Psoas muscle (tissue), 8 donors: ENCODE data around the gene EDIL3. TPM values are rescaled to one million over a fixed set of nuclear protein-coding genes. Genes with fewer than 3 reads are reported as not detected.

Experiments
- ATAC-seq, 4 donors: fragments of 200-7000 bp; cut with Tn5 transposase; one replicate each; pipeline ENCODE4 v1.9.1; 2020; ENCODE audit warnings: moderate library complexity in 3 of 4, mild to moderate bottlenecking in 2 of 4
- DNase-seq, 2 donors: peaks; one replicate each; pipeline ENCODE4 v3.0.0-alpha.2; 2020
- H3K27ac ChIP-seq: fragments of 200-600 bp; one replicate; pipeline ENCODE4 v1.8.0; 2022
- H3K27me3 ChIP-seq, 3 donors: fragments of 200-600 bp in 1 of 3; one replicate each; pipeline versions ENCODE4 v1.6.1 to v1.8.0; 2013 to 2022; ENCODE audit warnings: low read length in 2 of 3, mild to moderate bottlenecking in 2 of 3, moderate library complexity in 1 of 3; ENCODE audit not compliant: insufficient read depth in 3 of 3
- H3K36me3 ChIP-seq, 2 donors: fragments of 200-600 bp in 1 of 2; one replicate each; pipeline versions ENCODE4 v1.6.1 to v1.8.0; 2013 to 2022; ENCODE audit warnings: low read depth in 1 of 2, mild to moderate bottlenecking in 1 of 2, moderate library complexity in 1 of 2; ENCODE audit not compliant: insufficient read depth in 1 of 2
- H3K4me1 ChIP-seq: fragments of 200-600 bp; one replicate; pipeline ENCODE4 v1.8.0; 2022
- H3K4me3 ChIP-seq: fragments of 200-600 bp; one replicate; pipeline ENCODE4 v1.8.0; 2022; ENCODE audit warnings: mild to moderate bottlenecking
- H3K9me3 ChIP-seq: fragments of 200-600 bp; one replicate; pipeline ENCODE4 v1.8.0; 2022
- WGBS, 3 donors: extraction: QIAGEN DNeasy Blood & Tissue Kit; methylation state at CpG; one replicate each; pipeline versions ENCODE4 v1.1.6 to v1.1.7; 2013; 5-methylcytosine and 5-hydroxymethylcytosine counted together
- intact Hi-C, 2 donors: fragments of 100-400 bp; cut with DNase I; formaldehyde crosslinking; loops; one replicate each; pipeline versions ENCODE4 v1.11.0 to v1.14.2; 2022
- polyA plus RNA-seq, 3 donors: library from polyadenylated mRNA; stranded (reverse); fragments of 200-250 nt; gene quantifications; one replicate each; pipeline ENCODE4 v1.2.3, GENCODE V29; 2013
- total RNA-seq, 4 donors: library from RNA; stranded (reverse); fragmentation: NEBNext Ultra II Directional in 2 of 4; extraction: Animal tissue kit (Norgen Biotek cat#: 25700) in 2 of 4; gene quantifications; one replicate each; pipeline versions ENCODE4 v1.2.1 to v1.2.4, GENCODE V29; 2021 to 2023
- TF ChIP-seq, protein P1 (sequence below): fragments of 200-600 bp; IDR thresholded peaks from one replicate; pipeline ENCODE4 v1.8.0; 2022; ENCODE audit warnings: antibody characterized with exemption
- donor health status: healthy with polysubstance abuse.
- donor health status: DM: no; HTN: no; CAD: no; lungs with moderate emphysema.
- donor health status: Bipolar disorder and iron deficiency.
- donor health status: healthy.
- donor health status: DM: yes; HTN: yes; CAD: no.
- donor health status: DM: no; HTN: no; CAD: no.
- donor health status: DM: no; HTN: no; CAD: no.
- donor health status: DM: yes; HTN: yes; CAD: no.

Gene EDIL3
- total and polyA plus RNA-seq, 7 donors, result 0.11 to 0.91 (median 0.34) TPM

DNA sequence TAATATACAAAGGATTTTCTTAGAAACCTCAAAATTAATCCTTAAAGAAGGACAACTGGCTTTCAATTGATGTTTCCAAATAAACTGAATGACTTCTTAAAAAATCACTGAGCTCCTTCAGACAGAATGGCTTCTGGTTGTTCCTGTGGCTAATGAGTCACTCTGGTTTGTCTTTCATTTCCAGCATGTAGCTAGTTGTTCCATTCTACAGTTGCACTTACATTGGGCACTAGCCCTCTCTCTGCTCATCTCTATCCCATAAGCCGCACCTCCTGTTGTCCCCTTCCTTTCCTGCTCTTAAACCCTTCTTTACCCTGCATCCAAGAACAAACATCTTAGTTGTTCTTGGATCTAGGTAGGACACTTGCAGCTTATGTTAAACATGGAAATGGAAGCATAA, 428.8 kb downstream of the EDIL3 start:
- 92 to 100% (median 96%) methylated on average over 1 of the region's 1 CpG for WGBS, 3 donors
- intact Hi-C loops, result no loop called here

DNA sequence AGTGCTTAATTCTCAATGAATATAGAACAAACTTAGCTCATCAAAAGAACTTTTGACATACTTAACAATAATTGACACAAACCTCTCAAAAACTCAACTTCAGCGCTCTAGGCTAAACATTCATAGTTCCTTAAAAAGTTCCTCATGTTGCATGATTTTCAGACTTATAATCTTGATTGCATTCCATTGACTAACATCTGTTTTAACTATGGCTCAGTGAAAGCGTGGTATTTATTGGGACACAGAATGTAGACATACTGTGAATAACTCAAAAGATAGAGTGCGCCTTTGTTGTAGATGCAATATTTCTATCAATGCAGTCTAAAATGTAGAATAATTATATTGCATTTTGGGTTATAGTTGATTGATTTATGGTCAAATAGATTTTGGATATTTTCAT, 436.9 kb downstream of the EDIL3 start:
- Histone ChIP-seq H3K9me3 (no peaks in the 10 kb centered on the region), H3K4me3 (no peak overlapping the region), H3K27ac (no peak overlapping the region), H3K4me1 (no peaks in the 10 kb centered on the region), H3K27me3 (no peaks in the 10 kb centered on the region), H3K36me3 (no peaks in the 10 kb centered on the region)
- WGBS, 3 donors, result 87 to 96% (median 90%) methylated on average over 3 of the region's 3 CpGs
- TF ChIP-seq, protein P1, sequence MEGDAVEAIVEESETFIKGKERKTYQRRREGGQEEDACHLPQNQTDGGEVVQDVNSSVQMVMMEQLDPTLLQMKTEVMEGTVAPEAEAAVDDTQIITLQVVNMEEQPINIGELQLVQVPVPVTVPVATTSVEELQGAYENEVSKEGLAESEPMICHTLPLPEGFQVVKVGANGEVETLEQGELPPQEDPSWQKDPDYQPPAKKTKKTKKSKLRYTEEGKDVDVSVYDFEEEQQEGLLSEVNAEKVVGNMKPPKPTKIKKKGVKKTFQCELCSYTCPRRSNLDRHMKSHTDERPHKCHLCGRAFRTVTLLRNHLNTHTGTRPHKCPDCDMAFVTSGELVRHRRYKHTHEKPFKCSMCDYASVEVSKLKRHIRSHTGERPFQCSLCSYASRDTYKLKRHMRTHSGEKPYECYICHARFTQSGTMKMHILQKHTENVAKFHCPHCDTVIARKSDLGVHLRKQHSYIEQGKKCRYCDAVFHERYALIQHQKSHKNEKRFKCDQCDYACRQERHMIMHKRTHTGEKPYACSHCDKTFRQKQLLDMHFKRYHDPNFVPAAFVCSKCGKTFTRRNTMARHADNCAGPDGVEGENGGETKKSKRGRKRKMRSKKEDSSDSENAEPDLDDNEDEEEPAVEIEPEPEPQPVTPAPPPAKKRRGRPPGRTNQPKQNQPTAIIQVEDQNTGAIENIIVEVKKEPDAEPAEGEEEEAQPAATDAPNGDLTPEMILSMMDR, result no peak
- ATAC-seq (no peak), DNase-seq (no peak)
- intact Hi-C loops, result no loop called here

More for the DNA sequence above, 428.8 kb downstream of the EDIL3 start:
- Histone ChIP-seq H3K27me3 (no peaks in the 10 kb centered on the region), H3K4me3 (no peak overlapping the region), H3K4me1 (no peaks in the 10 kb centered on the region), H3K27ac (no peak overlapping the region), H3K36me3 (no peaks in the 10 kb centered on the region), H3K9me3 (no peaks in the 10 kb centered on the region)
- ATAC-seq, result no peak
- TF ChIP-seq, protein P1, result no peak
- no peak for DNase-seq

DNA sequence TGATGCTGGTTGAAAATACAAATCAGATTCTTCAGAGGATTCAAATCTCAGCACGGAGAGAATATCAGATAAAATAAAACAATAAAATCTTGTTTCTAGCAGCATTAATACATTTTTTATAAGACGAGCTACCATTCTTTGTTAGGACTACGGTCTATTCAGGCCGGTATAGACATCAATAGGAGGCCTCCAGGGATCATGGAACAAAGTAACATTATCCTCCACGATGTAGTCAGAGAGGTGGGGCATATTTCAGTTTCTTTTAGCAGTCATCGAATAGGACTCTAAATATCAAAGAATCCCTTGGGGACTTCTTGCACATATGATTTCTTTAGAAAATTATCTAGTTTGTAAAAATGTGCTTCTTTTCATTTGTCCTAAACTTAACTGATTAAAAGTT, 438.2 kb downstream of the EDIL3 start:
- DNase-seq, result no peak
- H3K4me3 ChIP-seq, result no peak overlapping the region
- WGBS, 3 donors, result 33 to 35% (median 33%) methylated on average over 6 of the region's 6 CpGs
- ATAC-seq, result no peak
- intact Hi-C loops, result no loop called here
- no peaks in the 10 kb centered on the region for H3K9me3 ChIP-seq
- no peaks in the 10 kb centered on the region for H3K4me1 ChIP-seq
- H3K27ac ChIP-seq, result no peak overlapping the region
- H3K36me3 ChIP-seq, result no peaks in the 10 kb centered on the region
- TF ChIP-seq, protein P1, result no peak
- H3K27me3 ChIP-seq, result no peaks in the 10 kb centered on the region

DNA sequence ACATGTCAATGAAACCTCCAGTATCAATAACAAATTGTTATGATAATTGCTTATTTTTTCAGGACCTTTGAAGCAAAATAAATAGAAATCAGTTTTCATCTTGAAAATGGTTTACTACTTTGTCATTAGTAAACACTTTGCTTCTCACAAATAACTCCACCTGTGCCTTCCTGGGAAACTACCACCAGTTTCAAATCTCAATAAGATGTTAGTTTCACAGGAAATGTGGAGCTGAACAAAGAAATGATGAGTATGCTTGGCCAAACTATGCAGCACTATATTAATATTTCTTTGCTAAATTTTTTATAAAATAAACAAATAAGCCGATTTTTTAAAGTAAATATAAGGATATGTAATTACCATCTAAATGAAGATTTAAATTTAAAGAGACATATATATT, 442.5 kb downstream of the EDIL3 start:
- intact Hi-C loops, result no loop called here
- TF ChIP-seq, protein P1, result no peak
- no peaks in the 10 kb centered on the region for H3K27me3 ChIP-seq
- H3K4me1 ChIP-seq, result no peaks in the 10 kb centered on the region
- ATAC-seq (no peak), DNase-seq (no peak)
- no peak overlapping the region for H3K4me3 ChIP-seq
- WGBS, 3 donors, result 86 to 98% (median 93%) methylated on average over 1 of the region's 1 CpG
- no peaks in the 10 kb centered on the region for H3K9me3 ChIP-seq
- H3K27ac ChIP-seq, result no peak overlapping the region
- H3K36me3 ChIP-seq, result no peaks in the 10 kb centered on the region

DNA sequence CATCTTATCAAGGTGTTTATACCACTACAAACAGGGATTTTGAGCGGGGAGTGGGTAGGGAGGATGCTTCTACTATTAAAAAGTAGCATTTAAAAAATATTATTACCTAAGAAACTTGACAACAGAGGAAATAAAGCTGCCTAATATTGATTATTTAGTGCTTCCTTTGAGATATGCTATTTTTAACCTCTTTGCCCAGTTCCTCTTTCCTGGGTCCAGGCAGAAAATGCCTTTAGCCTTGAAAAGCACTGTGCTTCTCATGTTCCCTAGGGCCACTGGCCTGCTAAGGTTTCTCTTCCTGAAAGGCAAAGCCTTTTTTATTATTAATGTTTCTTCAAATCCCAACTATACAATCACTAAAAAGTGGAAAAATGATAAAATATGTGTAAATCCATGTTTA, 446.8 kb downstream of the EDIL3 start:
- Histone ChIP-seq H3K9me3 (no peaks in the 10 kb centered on the region), H3K27me3 (no peaks in the 10 kb centered on the region), H3K27ac (no peak overlapping the region), H3K4me3 (no peak overlapping the region), H3K4me1 (no peaks in the 10 kb centered on the region), H3K36me3 (no peaks in the 10 kb centered on the region)
- intact Hi-C loops, result no loop called here
- DNase-seq (no peak), ATAC-seq (no peak)
- TF ChIP-seq, protein P1, result no peak
- WGBS, 3 donors, result 66 to 69% (median 69%) methylated on average over 1 of the region's 1 CpG
